ENCODE results near the gene MRPL4.

Gene MRPL4

DNA sequence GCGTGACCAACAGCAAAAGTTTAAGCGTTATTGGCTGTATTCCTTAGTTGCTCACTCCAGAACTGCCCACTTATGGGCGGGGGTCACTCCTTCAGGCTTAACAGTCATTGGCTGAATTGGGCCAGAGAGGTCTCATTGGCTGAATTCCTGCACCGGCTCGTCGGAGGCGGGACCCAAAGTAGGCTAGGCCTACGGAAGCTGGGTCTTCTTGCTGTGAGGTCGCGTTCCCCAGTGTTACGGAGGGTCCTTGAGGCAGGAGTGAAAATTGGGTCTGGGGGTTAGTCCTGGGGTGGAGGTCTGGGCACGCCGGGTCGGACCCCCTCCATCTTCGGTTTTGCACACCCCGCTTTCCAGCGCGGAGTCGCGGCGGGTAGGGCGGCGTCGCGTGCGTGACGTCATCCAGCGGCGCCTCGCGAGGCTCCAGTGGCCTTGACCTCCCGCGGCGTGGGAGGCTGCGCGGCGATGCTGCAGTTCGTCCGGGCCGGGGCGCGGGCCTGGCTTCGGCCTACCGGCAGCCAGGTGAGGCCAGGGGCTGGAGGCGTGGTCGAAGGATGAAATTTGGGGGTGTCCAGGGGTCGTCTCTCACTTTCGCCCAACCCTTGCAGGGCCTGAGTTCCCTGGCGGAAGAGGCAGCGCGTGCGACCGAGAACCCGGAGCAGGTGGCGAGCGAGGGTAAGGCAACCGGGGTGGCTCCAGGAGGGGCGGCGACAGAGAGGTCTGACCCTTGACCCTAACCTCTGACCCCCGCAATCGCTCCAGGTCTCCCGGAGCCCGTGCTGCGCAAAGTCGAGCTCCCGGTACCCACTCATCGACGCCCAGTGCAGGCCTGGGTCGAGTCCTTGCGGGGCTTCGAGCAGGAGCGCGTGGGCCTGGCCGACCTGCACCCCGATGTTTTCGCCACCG is at the start of gene MRPL4:
Gene MRPL4 (plus strand): TSS at position 423 of the 903 bp plus-strand sequence. CDS start 40 bp downstream, at position 463.
- DNase-seq: peak; percentile 98

DNA sequence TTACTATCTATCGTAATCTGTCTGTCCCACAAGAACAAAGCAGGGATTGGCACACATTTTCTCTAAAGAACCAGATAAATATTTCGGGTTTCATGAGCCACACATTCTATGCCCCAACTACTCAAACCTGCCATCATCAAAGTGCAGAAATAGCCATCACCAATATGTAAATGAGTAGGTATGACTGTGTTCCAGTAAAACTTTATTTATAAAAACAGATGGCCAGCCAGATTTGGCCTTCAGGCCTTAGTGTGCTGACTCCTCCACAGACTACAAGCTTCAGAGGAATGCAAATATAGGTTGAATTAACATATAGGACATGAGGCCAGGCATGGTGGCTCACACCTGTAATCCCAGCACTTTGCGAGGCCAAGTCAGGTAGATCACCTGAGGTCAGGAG is 48.3 kb upstream of the MRPL4 start:
- no peak for DNase-seq

- DNase-seq: no peak
These were observed 46.4 kb upstream of the MRPL4 start for GRCh38 chr19:10205636-10206035.

GRCh38 chr19:10206226-10206885 is 45.7 kb upstream of the MRPL4 start:
- DNase-seq: no peak

DNA sequence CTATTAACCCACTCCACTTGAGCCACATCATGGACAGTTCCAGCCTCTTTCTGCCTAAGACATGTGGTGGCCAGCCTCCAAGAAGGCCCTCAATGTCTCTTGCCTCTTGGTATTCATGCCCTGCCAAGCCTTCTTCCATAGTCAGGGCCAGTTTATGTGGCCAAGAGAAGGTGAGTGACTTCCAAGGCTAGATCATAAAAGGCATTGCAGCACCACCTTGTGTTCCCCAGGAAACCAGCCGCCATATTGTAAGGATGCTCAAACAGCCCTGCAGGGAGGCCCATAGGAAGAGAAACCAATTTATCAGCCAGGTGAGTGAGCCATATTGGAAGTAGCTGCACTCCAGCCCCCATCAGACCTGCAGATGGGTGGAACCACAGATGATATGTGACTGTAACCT is 45.0 kb upstream of the MRPL4 start:
- DNase-seq: no peak

DNA sequence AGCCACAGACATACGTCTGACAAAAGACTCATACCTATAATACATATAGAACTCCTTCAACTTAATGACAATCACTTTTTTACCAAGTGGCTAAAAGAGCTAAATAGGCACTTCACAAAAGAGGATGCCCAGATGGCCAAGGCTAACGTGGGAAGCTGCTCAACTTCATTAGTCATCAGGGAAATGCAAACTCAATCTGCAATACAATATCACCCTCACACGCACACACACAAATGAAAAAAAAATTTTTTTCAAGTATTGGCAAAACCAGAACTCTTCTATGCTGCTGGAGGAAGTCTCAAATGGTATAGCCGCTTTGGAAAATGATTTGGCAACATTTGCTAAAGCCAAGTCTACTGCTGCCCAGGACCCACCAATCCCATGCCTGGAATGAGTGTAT is 42.7 kb upstream of the MRPL4 start:
- no peak for DNase-seq

DNA sequence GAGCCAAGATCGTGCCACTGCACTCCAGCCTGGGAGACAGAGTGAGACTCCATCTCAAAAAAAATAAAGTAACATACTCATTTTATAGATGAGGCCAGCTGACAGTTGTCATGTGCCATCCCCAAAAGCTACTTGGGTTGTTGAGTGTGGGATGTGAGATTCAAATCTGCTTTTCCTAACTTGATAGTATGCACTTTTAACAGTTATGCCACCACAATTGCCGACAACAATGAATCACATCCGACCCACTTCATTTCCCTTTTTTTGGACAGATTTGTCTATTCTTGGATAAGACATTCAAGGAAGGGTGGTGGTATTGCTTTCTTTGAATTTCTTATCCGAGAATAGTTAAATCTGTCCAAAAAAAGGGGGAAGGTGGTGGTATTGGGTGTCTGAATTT is 41.0 kb upstream of the MRPL4 start:
- DNase-seq: no peak

- DNase-seq: no peak
These were observed 40.3 kb upstream of the MRPL4 start for GRCh38 chr19:10211691-10212090.

GRCh38 chr19:10214784-10215183 is 37.2 kb upstream of the MRPL4 start:
- no peak for DNase-seq

DNA sequence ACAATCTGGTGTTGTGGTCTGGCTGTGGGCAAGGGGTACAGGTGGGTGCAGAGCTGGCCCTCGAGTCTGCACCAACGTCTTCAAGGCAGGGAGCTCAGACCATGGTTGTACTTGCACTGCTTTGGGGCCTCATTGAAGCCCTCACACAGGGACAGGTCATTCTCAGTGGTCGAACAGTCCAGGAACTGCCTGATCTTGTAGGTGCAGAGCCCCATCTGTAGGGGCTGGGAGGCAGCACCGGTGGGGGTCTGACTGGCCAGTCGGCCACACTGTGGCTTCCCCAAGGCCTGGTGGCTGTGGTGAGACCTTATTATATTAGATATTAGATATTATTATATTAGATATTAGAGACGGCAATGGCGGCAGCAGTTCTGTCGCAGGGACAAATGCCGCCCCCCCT is 34.9 kb upstream of the MRPL4 start:
- DNase-seq: no peak

DNA sequence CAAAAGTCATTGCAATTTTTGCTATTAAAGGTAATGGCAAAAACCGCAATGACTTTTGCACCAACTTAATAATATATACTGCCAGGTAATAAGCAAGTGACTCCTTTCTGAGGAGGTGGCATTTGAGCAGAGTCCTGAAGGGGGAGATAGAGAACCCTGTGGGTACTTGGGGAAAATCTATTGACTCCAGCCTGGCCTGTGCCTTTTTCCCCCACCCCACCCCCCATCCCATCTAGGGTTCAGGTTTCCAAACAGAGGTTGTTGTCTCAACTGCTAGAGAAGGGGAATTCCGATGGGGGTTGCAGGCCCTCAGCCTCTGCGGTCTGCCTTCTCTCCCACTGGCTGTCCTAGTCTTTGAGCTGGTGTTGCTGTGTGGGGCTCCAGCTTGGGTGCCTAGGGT is 32.3 kb upstream of the MRPL4 start:
- peak; percentile 73 for DNase-seq

GRCh38 chr19:10220695-10221094 is 31.3 kb upstream of the MRPL4 start:
- no peak for DNase-seq

- no peak for DNase-seq
These were observed 29.7 kb upstream of the MRPL4 start for GRCh38 chr19:10222201-10222890.

DNA sequence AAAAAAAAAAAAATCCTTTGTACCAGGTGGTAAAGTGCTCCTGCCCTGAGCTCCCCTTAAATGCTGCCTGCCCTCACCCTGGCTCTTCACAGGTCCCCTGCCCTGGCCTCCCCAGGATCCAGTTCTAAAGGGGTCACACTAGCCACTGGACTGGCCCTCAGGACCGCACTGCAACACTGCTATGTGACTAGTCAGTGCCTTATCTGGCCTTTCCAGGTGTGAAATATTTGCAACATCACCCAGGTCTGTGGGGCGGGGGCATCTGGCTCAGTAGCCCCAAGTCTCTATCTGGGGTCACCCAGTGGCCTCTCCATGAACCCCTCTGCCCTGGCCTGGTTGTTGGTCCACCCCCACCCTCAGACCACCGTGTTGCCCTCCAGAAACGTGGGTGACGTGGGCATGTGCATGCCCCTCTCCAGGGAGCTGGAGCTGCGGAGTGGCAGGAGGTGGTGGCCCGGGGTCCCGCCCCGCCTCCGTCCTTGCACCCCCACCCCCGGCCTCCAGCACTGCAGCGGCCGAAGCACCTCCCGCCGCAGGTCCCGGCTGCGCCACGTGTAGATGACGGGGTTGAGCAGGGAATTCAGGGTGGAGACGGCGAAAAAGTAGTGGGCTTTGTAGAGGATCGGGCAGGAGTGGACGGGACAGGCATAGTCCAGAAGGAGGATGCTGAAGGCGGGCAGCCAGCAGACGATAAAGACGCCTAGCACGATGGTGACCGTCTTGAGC is 28.4 kb upstream of the MRPL4 start:
- DNase-seq: no peak

DNA sequence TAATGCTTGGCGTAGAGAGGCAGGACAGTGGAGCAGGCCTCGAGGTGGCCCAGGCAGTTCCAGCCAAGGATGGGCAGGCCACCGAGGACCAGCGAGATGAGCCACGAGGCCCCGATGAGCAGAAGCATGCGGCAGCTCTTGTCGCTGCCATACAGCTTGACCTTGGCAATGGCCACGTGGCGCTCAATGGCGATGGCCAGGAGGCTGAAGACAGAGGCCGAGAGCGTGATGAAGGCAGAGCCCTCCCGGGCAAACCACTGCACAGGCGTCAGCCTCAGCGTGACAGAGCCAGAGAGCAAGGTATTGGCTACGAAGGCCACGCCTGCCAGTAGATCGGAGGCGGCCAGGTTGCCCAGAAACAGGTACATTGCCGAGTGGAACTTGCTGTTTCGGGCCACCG is 27.7 kb upstream of the MRPL4 start:
- no peak for DNase-seq

DNA sequence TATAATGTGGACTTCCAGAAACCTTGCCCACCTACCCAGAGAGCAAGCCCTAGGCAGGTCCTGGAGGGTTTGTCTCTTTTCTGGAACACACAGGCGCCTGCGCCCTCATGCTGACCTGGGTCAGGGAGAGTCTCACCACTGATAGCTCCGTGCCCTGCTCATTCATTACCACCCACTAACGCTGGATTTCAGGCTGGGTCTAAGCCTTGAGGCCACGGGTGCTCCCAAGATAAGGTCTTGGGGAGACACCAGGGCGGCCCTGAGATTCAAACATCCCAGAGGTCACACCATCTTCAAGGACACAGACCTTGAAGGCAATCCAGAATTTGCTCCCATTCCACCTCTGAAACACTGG is 26.0 kb upstream of the MRPL4 start:
- no peak for DNase-seq

- no peak for DNase-seq
These were observed 25.5 kb upstream of the MRPL4 start for GRCh38 chr19:10226376-10227025.

DNA sequence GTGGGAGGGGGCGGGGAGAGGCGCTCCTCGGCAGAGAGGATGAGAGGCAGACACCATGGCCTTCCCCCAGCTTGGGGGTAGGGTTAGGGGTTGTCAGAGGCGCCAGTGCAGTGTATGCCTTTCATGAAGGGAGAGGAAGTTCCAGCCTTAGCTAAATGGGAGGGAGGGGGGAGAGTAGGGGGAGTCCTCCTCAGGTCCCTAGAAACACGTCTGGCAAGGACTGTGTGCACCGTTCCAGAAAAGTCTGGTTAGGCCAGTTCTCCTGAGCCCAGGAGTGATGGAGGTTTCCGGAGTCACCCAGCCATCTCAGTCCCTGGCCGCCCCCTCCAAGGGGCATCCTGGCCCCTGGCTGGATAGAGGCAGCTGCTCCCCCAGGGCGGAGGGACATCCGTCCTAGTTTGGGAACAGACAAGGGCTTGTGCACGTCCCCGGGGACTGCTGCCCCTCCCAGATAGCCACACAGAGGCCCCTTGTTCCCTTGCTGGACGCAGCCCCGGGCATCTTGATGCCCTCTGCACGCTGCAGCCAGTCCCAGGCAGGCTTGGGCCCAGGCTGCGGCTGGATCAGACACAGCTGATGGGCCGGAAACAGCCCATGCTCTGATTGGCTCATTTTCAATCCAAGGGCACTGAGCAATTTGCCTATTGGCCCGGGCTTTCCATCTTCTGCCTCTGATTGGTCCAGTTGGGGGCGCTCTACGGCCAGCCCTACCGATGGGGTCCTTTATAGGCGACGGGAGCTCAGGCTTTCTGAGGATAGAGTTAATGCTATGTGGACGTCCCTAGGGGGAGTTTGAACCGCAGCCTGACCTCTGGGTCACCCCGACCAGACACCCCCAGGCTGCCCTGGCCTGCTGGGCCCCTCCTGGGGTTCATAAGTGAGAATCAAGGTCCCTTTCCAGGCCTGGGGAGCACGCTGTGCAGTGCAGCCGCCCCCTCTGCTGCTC is 24.7 kb upstream of the MRPL4 start:
- no peak for DNase-seq

- DNase-seq: no peak
These were observed 23.6 kb upstream of the MRPL4 start for GRCh38 chr19:10228393-10228792.

GRCh38 chr19:10228920-10229319 is 23.1 kb upstream of the MRPL4 start:
- DNase-seq: peak; percentile 50

GRCh38 chr19:10230173-10230860 is 21.7 kb upstream of the MRPL4 start:
- DNase-seq: peak; percentile 82
